Fibroblast of lung (primary cell): Measurements from ENCODE around the gene CTNNA2. TPM values are rescaled to one million over a fixed set of nuclear protein-coding genes. Genes with fewer than 3 reads are reported as not detected.
A peak's percentile ranks its signal among the peaks of the same experiment; 100 is the strongest.

Experiments used
- DNase-seq, 2 donors: peaks; one replicate each; pipeline versions ENCODE4 v3.0.0 to v3.0.0-alpha.2; 2010; ENCODE audit warnings: low read depth in 2 of 2
- H2AFZ ChIP-seq: 2 replicates; pipeline ENCODE4 v1.5.1; 2012; ENCODE audit warnings: low read length, control low read depth, inconsistent platforms
- H3K27ac ChIP-seq: 2 replicates; pipeline ENCODE4 v1.5.1; 2011; ENCODE audit warnings: low read length, control low read depth; ENCODE audit not compliant: insufficient read depth
- H3K27me3 ChIP-seq: 2 replicates; pipeline ENCODE4 v1.5.1; 2011; ENCODE audit warnings: mild to moderate bottlenecking, low read length; ENCODE audit not compliant: control insufficient read depth, insufficient read depth
- H3K36me3 ChIP-seq: 2 replicates; pipeline ENCODE4 v1.5.1; 2011; ENCODE audit warnings: low read length; ENCODE audit not compliant: control insufficient read depth, insufficient read depth
- H3K4me1 ChIP-seq: 2 replicates; pipeline ENCODE4 v1.5.1; 2011; ENCODE audit warnings: low read length; ENCODE audit not compliant: control insufficient read depth, insufficient read depth; ENCODE audit errors: extremely low read depth
- H3K4me2 ChIP-seq: 2 replicates; pipeline ENCODE4 v1.5.1; 2011; ENCODE audit warnings: low read length, control low read depth; ENCODE audit not compliant: insufficient read depth; ENCODE audit errors: extremely low read depth
- H3K4me3 ChIP-seq, 4 experiments: fragments of 200-600 bp in 1 of 4; sonication (generic) in 1 of 4; replicated peaks in 1 of 4; 2 replicates each; pipeline ENCODE4 v1.5.1; 2011 to 2016; ENCODE audit warnings: low read length in 4 of 4, low read depth in 3 of 4, mild to moderate bottlenecking in 3 of 4, control low read depth in 2 of 4, inconsistent platforms in 1 of 4, mixed read lengths in 1 of 4; ENCODE audit not compliant: insufficient read depth in 1 of 4; ENCODE audit errors: control extremely low read depth in 1 of 4
- H3K79me2 ChIP-seq: 2 replicates; pipeline ENCODE4 v1.5.1; 2012; ENCODE audit warnings: mild to moderate bottlenecking, low read length, inconsistent platforms; ENCODE audit not compliant: control insufficient read depth, insufficient read depth
- H3K9ac ChIP-seq: 2 replicates; pipeline ENCODE4 v1.5.1; 2011; ENCODE audit warnings: mild to moderate bottlenecking, low read length, control low read depth; ENCODE audit not compliant: insufficient read depth
- H3K9me3 ChIP-seq: 2 replicates; pipeline ENCODE4 v1.5.1; 2012; ENCODE audit warnings: low read depth, low read length; ENCODE audit not compliant: control insufficient read depth, insufficient read depth
- H4K20me1 ChIP-seq: 2 replicates; pipeline ENCODE4 v1.5.1; 2011; ENCODE audit warnings: low read length; ENCODE audit not compliant: control insufficient read depth, insufficient read depth; ENCODE audit errors: extremely low read depth
- EZH2 ChIP-seq: IDR thresholded peaks from 2 replicates; pipeline ENCODE4 v1.5.1; 2012; ENCODE audit warnings: low read length, control low read depth, mild to moderate bottlenecking; ENCODE audit errors: missing control alignments
- polyA plus RNA-seq, 2 donors: library from polyadenylated mRNA; depleted of rRNA in 1 of 2; stranded (reverse) in 1 of 2; unstranded in 1 of 2; fragments of >200 nt; gene quantifications; 2 replicates each; pipeline ENCODE4 v1.2.1, GENCODE V29; 2011 to 2012; ENCODE audit warnings: missing spikeins in 1 of 2
- total RNA-seq: library from RNA; depleted of rRNA; stranded (reverse); fragments of >200 nt; gene quantifications from 2 replicates; pipeline ENCODE4 v1.2.1, GENCODE V29; 2014
- TF ChIP-seq, protein P1 (sequence below), 2 donors: IDR thresholded peaks in 1 of 2; conservative IDR thresholded peaks in 1 of 2; 1 replicate in 1 of 2; 2 replicates in 1 of 2; pipeline ENCODE4 v1.5.1; 2011 to 2012; ENCODE audit warnings: low read length in 2 of 2, control low read depth in 1 of 2, inconsistent platforms in 1 of 2, low read depth in 1 of 2, mild to moderate bottlenecking in 1 of 2

CTNNA2 gene
- total and polyA plus RNA-seq, 2 donors (not counting 1 experiment from before 2014, with no cell fraction given): not detected

DNA sequence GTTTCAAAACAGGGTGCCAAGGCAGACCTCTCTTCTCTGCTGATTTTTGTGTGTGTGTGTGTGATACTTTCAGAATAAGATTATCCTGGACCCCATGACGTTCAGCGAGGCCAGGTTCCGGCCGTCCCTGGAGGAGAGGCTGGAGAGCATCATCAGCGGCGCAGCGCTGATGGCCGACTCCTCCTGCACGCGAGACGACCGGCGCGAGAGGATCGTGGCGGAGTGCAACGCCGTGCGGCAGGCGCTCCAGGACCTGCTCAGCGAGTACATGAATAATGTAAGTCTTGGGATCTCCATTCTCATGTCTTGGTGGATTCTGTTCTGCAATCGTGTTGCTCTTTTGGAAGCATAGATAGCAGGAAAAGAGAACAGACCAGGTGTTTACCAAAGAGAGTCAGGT, 396.7 kb downstream of the CTNNA2 start:
- Histone ChIP-seq H3K4me3 (no peak overlapping the region), H3K27ac (no peak overlapping the region), H3K4me1 (no peaks in the 10 kb centered on the region), H3K9ac (no peak overlapping the region), H4K20me1 (no peaks in the 10 kb centered on the region), H3K4me2 (no peak overlapping the region), H3K36me3 (no peaks in the 10 kb centered on the region), H2AFZ (no peak overlapping the region), H3K9me3 (no peaks in the 10 kb centered on the region), H3K27me3 (no peaks in the 10 kb centered on the region), H3K79me2 (no peaks in the 10 kb centered on the region)
- DNase-seq: no peak
- TF ChIP-seq EZH2: no peak
- TF ChIP-seq, protein P1, sequence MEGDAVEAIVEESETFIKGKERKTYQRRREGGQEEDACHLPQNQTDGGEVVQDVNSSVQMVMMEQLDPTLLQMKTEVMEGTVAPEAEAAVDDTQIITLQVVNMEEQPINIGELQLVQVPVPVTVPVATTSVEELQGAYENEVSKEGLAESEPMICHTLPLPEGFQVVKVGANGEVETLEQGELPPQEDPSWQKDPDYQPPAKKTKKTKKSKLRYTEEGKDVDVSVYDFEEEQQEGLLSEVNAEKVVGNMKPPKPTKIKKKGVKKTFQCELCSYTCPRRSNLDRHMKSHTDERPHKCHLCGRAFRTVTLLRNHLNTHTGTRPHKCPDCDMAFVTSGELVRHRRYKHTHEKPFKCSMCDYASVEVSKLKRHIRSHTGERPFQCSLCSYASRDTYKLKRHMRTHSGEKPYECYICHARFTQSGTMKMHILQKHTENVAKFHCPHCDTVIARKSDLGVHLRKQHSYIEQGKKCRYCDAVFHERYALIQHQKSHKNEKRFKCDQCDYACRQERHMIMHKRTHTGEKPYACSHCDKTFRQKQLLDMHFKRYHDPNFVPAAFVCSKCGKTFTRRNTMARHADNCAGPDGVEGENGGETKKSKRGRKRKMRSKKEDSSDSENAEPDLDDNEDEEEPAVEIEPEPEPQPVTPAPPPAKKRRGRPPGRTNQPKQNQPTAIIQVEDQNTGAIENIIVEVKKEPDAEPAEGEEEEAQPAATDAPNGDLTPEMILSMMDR (conservative IDR thresholded peaks at IDR 0.05 in 1 of 2, IDR thresholded peaks at IDR 0.05 in 1 of 2; ENCODE audit: low read depth in 1 of 2, low read length in 2 of 2): no peak

DNA sequence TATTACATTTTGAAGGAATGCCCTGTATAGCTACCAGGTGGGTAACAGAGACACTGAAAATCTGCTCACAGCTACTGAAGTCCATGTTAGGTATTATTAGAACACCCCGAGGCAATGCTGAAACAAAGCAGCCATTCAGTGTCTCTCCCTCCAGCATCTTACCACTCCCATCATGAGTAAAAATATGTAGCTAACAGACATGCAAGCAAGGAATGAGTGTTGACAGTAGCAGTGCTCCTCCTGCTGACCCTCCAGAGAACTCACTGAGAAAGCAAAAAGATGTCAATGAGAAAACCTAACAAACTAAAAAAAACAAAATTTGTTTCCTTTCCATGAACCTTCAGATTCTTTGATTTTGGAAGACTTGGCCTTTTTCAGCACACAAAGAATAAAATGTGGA, 397.8 kb downstream of the CTNNA2 start:
- Histone ChIP-seq H2AFZ (no peak overlapping the region), H3K27ac (no peak overlapping the region), H3K36me3 (no peaks in the 10 kb centered on the region), H3K27me3 (no peaks in the 10 kb centered on the region), H3K4me2 (no peak overlapping the region), H3K4me3 (no peak overlapping the region), H3K79me2 (no peaks in the 10 kb centered on the region), H3K4me1 (no peaks in the 10 kb centered on the region), H3K9me3 (no peaks in the 10 kb centered on the region), H3K9ac (no peak overlapping the region), H4K20me1 (no peaks in the 10 kb centered on the region)
- no peak for DNase-seq
- TF ChIP-seq, protein P1 (conservative IDR thresholded peaks at IDR 0.05 in 1 of 2, IDR thresholded peaks at IDR 0.05 in 1 of 2; ENCODE audit: low read depth in 1 of 2, low read length in 2 of 2): no peak
- TF ChIP-seq EZH2: no peak

DNA sequence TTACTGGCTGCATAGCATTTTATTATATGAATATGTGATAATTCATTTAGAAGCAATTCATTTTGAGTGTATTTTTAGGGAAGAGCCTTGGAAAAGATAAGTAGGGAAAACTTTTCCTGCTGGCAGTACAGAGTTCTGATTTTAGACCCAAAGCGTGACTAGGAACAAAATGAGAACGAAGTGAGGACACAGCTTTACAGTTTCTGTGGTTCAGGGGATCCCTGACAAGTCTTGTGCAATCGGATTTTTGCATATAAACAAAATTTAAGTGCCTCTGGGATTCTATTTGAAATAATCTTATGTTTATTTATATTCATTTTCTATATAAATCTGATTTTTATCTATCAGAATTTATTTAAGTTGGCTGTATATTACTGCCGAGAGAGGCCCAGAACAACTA, 402.6 kb downstream of the CTNNA2 start:
- no peak for TF ChIP-seq EZH2
- TF ChIP-seq, protein P1 (conservative IDR thresholded peaks at IDR 0.05 in 1 of 2, IDR thresholded peaks at IDR 0.05 in 1 of 2; ENCODE audit: low read depth in 1 of 2, low read length in 2 of 2): no peak
- H3K4me2 ChIP-seq: no peak overlapping the region

More for the DNA sequence above, 402.6 kb downstream of the CTNNA2 start:
- peak in 1 of 2 donors; percentile 2 for DNase-seq
- Histone ChIP-seq H3K4me3 (no peak overlapping the region), H4K20me1 (no peaks in the 10 kb centered on the region), H3K27ac (no peak overlapping the region), H3K4me1 (no peaks in the 10 kb centered on the region), H3K9me3 (no peaks in the 10 kb centered on the region), H3K79me2 (no peaks in the 10 kb centered on the region), H3K27me3 (no peaks in the 10 kb centered on the region), H3K36me3 (no peaks in the 10 kb centered on the region), H3K9ac (no peak overlapping the region), H2AFZ (no peak overlapping the region)
